ENCODE measurements around the gene GAST. TPM values are rescaled to one million over a fixed set of nuclear protein-coding genes. Genes with fewer than 3 reads are reported as not detected.
"Not testable (repeated sequence)": the region's sequence is repeated elsewhere in the genome, so short reads cannot be mapped to it uniquely, and the experiment has no call there.

Gene GAST
- total RNA-seq, 3 donors from 2014 or later, result not detected

DNA sequence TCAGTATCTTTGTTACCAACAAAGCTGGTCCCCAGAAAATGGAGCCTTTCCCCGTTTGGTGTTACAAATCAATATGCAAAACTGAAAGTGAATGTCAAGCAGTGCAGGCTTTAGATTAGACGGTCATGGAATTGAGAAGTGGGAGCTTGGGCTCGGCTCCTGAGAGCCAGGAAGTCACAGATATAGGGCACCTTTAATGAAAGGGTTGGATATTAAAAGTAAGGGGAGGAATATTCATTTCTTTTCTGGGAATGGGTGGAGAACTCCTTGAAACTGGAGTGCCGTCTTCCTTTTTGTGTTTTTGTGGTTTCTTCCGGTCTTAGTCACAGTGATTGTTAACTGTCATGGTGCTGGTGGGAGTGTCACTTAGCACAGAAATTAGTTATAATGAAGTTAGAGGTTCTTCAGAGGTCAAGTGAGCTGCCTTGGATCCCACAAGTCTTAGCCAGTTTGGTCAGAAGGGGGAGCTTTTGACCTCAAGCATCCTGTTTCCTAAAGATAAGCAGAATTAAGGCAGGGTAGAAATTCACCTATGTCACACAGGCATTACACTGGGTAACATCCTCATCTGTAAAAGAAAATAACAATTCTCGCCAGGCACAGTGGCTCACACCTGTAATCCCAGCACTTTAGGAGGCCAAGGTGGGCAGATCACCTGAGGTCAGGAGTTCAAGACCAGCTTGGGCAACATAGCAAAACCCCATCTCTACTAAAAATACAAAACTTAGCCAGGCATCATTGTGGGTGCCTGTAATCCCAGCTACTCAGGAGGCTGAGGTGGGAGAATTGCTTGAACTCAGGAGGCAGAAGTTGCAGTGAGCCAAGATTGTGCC, 33.0 kb upstream of the GAST start:
- Mint-ChIP-seq H3K4me3 (peak overlapping the region; percentile 80), H3K27me3 (ENCODE audit: low read depth) (no peaks in the 10 kb centered on the region), H3K9me3 (no peaks in the 10 kb centered on the region), H3K4me1 (ENCODE audit: low read depth) (peaks cover 35% of the 10 kb centered on the region), H3K36me3 (ENCODE audit: insufficient read depth) (no peaks in the 10 kb centered on the region)
- peak; percentile 91 to 93 for ATAC-seq
- peak; percentile 41 for DNase-seq

GRCh38 chr17:41679740-41680425, 32.2 kb upstream of the GAST start:
- Mint-ChIP-seq H3K4me1 (ENCODE audit: low read depth) (peaks cover 35% of the 10 kb centered on the region), H3K36me3 (ENCODE audit: insufficient read depth) (no peaks in the 10 kb centered on the region), H3K4me3 (no peak overlapping the region), H3K9me3 (no peaks in the 10 kb centered on the region), H3K27me3 (ENCODE audit: low read depth) (no peaks in the 10 kb centered on the region)
- DNase-seq (no peak), ATAC-seq (no peak)

DNA sequence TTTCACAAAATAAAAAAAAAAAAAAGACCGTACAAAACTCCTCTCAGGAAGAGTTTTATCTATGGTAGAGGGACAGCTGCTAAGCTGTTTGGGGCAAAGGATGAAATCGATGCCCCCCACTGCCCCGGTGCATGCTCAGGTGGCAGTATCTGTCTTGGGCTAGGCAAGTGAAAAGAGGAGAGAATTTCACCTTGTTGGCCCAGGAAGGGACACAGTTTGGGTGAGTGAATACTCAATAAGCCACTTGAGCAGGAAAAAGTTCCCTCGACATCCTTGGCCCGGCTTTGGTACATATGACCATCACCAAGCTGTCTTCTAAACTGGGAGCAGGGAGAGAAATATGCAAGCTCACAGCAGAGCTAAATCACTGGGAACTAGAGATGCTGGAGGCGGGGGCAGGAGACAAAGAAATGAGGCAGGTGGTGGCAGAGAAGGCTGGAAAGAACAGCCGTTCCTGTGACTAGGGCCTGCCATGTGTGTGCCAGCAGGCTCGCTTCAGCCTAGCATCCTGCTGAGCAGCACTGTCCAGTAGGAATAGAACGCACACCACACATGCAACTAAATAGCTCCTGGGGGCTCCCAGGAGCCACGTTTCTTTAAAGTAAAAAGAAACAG, 31.6 kb upstream of the GAST start:
- ATAC-seq (no peak), DNase-seq (no peak)
- H3K36me3 Mint-ChIP-seq (ENCODE audit: insufficient read depth), result no peaks in the 10 kb centered on the region
- H3K9me3 Mint-ChIP-seq, result no peaks in the 10 kb centered on the region
- no peak overlapping the region for H3K4me3 Mint-ChIP-seq
- peaks cover 35% of the 10 kb centered on the region for H3K4me1 Mint-ChIP-seq (ENCODE audit: low read depth)
- H3K27me3 Mint-ChIP-seq (ENCODE audit: low read depth), result no peaks in the 10 kb centered on the region

DNA sequence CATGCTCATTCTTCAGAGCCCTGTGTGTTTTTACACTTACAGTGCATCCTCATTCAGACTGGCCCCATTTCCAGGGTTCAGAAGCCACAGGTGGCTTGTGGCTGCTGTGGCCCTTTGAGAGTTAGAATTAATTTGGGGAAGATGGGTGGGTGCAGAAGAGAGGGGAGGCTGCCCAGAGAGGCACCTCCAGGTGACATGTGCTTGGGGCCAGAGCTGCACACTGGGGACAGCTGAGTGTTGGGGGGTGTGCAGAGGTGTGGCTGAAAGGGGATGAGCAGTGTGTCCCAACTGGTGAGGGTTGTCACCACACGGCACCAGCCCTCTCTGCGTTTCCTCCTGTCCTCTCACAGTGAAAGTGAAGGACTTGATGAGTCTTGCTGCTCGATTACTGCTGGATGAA, 30.4 kb upstream of the GAST start:
- no peak overlapping the region for H3K4me3 Mint-ChIP-seq
- H3K27me3 Mint-ChIP-seq (ENCODE audit: low read depth), result no peaks in the 10 kb centered on the region
- DNase-seq (no peak), ATAC-seq (no peak)
- peaks cover 25% of the 10 kb centered on the region for H3K4me1 Mint-ChIP-seq (ENCODE audit: low read depth)
- no peaks in the 10 kb centered on the region for H3K36me3 Mint-ChIP-seq (ENCODE audit: insufficient read depth)
- H3K9me3 Mint-ChIP-seq, result no peaks in the 10 kb centered on the region

GRCh38 chr17:41682631-41683030, 29.5 kb upstream of the GAST start:
- Mint-ChIP-seq H3K9me3 (no peaks in the 10 kb centered on the region), H3K27me3 (ENCODE audit: low read depth) (no peaks in the 10 kb centered on the region)
- DNase-seq, result no peak

DNA sequence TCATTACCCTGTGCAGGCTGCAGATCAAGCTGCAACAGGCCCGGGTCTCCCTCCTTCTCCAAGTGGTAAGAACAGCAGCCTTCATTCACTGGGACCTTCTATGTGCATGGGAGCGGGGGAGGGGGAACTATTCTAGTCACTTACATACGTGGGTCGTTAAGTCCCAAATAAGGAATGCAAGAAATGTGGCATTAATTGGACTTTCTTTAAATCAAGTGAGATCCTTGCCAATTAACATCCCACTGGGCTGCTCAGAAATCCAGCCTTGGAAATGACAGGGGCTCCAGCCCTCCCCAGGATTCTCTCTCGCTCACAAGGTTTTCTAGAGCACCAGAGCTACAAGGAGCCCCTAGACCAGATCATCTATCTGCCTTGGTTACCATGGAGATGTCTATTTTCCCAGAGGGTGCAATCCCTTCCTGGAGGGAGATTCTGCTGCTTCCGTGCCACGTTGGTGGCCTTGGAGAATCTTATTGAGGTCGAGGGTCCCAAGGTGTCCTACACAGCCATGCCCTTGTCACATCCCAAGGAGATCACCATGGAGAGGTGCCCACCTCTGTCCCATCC, 28.6 kb upstream of the GAST start:
- H3K4me3 Mint-ChIP-seq, result no peak overlapping the region
- DNase-seq, result no peak
- H3K27me3 Mint-ChIP-seq (ENCODE audit: low read depth), result no peaks in the 10 kb centered on the region
- H3K9me3 Mint-ChIP-seq, result no peaks in the 10 kb centered on the region
- no peak for ATAC-seq
- H3K4me1 Mint-ChIP-seq (ENCODE audit: low read depth), result peaks cover 23% of the 10 kb centered on the region
- no peaks in the 10 kb centered on the region for H3K36me3 Mint-ChIP-seq (ENCODE audit: insufficient read depth)

More at GRCh38 chr17:41682631-41683030, 29.5 kb upstream of the GAST start:
- Mint-ChIP-seq H3K4me3 (no peak overlapping the region), H3K36me3 (ENCODE audit: insufficient read depth) (no peaks in the 10 kb centered on the region), H3K4me1 (ENCODE audit: low read depth) (peaks cover 21% of the 10 kb centered on the region)
- ATAC-seq, result no peak

DNA sequence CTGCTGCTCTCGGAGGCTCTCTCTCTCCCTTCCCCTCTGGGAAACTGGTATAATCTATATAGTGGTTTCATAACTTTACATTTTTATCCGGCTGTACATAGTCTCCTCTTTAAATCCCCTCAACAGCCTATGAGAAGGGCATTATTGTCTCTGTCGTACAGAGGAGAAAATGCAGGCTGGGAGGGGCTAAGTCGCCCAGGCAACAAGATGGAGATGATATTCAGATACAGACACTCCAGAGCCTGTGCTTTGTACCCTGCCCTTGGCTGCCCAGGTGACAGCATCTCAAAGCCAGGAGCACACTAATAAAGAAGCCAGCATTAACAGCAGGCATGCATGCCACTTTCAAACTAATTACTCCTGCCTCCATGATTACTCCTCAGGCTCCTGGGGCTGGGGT, 28.1 kb upstream of the GAST start:
- no peak for DNase-seq
- Mint-ChIP-seq H3K4me1 (ENCODE audit: low read depth) (peaks cover 18% of the 10 kb centered on the region), H3K9me3 (no peaks in the 10 kb centered on the region), H3K4me3 (no peak overlapping the region), H3K36me3 (ENCODE audit: insufficient read depth) (no peaks in the 10 kb centered on the region), H3K27me3 (ENCODE audit: low read depth) (no peaks in the 10 kb centered on the region)
- ATAC-seq, result no peak

DNA sequence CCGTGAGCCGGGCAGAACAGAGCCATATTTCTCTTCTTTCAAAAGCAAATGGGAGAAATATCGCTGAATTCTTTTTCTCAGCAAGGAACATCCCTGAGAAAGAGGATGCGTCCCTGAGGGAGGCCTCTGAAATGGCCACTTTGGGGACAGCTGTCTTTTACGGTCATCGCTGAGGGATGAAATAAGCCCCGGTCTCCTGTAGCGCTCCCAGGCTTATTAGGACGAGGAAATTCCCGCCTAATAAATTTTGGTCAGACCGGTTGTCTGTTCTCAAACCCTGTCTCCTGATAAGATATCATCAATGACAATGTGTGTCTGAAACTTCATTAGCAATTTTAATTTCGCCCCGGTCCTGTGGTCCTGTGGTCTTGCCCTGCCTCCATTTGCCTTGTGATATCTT, 26.4 kb upstream of the GAST start:
- not testable (repeated sequence) for H3K27me3 Mint-ChIP-seq (ENCODE audit: low read depth); H3K9me3 Mint-ChIP-seq; DNase-seq; H3K4me3 Mint-ChIP-seq; ATAC-seq
- H3K36me3 Mint-ChIP-seq (ENCODE audit: insufficient read depth), result peaks cover 15% of the 10 kb centered on the region
- H3K4me1 Mint-ChIP-seq (ENCODE audit: low read depth), result peaks cover 10% of the 10 kb centered on the region

- Mint-ChIP-seq H3K36me3 (ENCODE audit: insufficient read depth) (peaks cover 20% of the 10 kb centered on the region), H3K9me3 (no peaks in the 10 kb centered on the region), H3K4me3 (no peak overlapping the region), H3K4me1 (ENCODE audit: low read depth) (peaks cover 16% of the 10 kb centered on the region), H3K27me3 (ENCODE audit: low read depth) (no peaks in the 10 kb centered on the region)
- ATAC-seq (no peak), DNase-seq (no peak)
Measured at GRCh38 chr17:41686281-41686680, 25.9 kb upstream of the GAST start.

- DNase-seq (peak; percentile 62), ATAC-seq (peak; percentile 3 to 8)
- H3K4me1 Mint-ChIP-seq (ENCODE audit: low read depth), result peaks cover 28% of the 10 kb centered on the region
- H3K4me3 Mint-ChIP-seq, result peak overlapping the region; percentile 96
- H3K36me3 Mint-ChIP-seq (ENCODE audit: insufficient read depth), result peaks cover 36% of the 10 kb centered on the region
- H3K27me3 Mint-ChIP-seq (ENCODE audit: low read depth), result no peaks in the 10 kb centered on the region
- H3K9me3 Mint-ChIP-seq, result no peaks in the 10 kb centered on the region
Measured at GRCh38 chr17:41687828-41688640, 24.1 kb upstream of the GAST start.

GRCh38 chr17:41688641-41689496, 23.3 kb upstream of the GAST start, which contains the start of gene EIF1:
TSS of gene EIF1 (plus strand) at chr17:41688885. CDS start at chr17:41689039, 154 bp downstream.
- Mint-ChIP-seq H3K4me1 (ENCODE audit: low read depth) (peaks cover 28% of the 10 kb centered on the region), H3K9me3 (no peaks in the 10 kb centered on the region), H3K27me3 (ENCODE audit: low read depth) (no peaks in the 10 kb centered on the region), H3K36me3 (ENCODE audit: insufficient read depth) (peaks cover 36% of the 10 kb centered on the region), H3K4me3 (peak within 1 kb of the TSS; percentile 96)
- peak; percentile 100 for DNase-seq
- ATAC-seq, result peak; percentile 83 to 85

DNA sequence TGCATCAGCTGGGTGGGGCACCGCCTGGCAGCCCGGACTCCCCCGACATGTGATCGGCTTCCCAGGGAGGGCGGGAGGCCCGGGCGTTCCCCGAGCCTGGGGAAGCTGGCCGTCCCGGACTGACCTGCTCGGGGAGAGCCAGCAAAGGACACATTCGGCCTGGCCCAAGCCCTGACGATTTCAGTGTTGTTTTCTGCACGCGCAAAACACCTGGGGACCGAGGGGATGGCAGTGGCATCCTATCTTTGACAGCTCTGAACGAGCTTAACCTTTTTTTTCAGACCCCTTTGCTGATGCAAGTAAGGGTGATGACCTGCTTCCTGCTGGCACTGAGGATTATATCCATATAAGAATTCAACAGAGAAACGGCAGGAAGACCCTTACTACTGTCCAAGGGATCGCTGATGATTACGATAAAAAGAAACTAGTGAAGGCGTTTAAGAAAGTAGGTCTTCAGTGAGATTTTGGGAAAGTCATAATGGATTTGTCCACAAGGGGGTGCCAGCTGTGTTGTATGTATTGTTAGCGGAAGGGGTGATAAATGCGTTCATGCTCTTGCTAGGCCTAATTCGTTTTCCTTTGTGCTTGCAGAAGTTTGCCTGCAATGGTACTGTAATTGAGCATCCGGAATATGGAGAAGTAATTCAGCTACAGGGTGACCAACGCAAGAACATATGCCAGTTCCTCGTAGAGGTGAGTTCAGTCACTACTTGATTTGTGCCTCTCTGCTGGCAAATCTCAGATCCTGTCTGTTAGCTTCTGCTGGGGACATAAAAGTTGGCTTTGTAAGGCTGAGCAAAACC, 22.4 kb upstream of the GAST start:
- Mint-ChIP-seq H3K27me3 (ENCODE audit: low read depth) (no peaks in the 10 kb centered on the region), H3K4me1 (ENCODE audit: low read depth) (peaks cover 28% of the 10 kb centered on the region), H3K36me3 (ENCODE audit: insufficient read depth) (peaks cover 41% of the 10 kb centered on the region), H3K9me3 (no peaks in the 10 kb centered on the region), H3K4me3 (peak overlapping the region; percentile 96)
- peak; percentile 58 for DNase-seq
- no peak for ATAC-seq
